Ectodermal cell (in vitro differentiated cells): Measurements from ENCODE around the gene NAA10.

ENCODE experiments used
- H3K27ac ChIP-seq: 2 replicates; pipeline ENCODE4 v1.7.0; 2013; ENCODE audit warnings: mild to moderate bottlenecking, low read depth, low read length; ENCODE audit not compliant: insufficient read depth, poor library complexity, severe bottlenecking
- H3K27me3 ChIP-seq: 2 replicates; pipeline ENCODE4 v1.7.0; 2013; ENCODE audit warnings: mild to moderate bottlenecking, low read length; ENCODE audit not compliant: insufficient read depth, control insufficient read depth, poor library complexity, severe bottlenecking
- H3K36me3 ChIP-seq: one replicate; pipeline ENCODE4 v1.7.0; 2013; ENCODE audit warnings: low read length; ENCODE audit not compliant: control insufficient read depth, insufficient read depth
- H3K4me1 ChIP-seq: one replicate; pipeline ENCODE4 v1.7.0; 2013; ENCODE audit warnings: low read length; ENCODE audit not compliant: control insufficient read depth, insufficient read depth
- H3K4me3 ChIP-seq: 2 replicates; pipeline ENCODE4 v1.7.0; 2013; ENCODE audit warnings: low read depth, low read length, control low read depth; ENCODE audit not compliant: insufficient read depth
- H3K9me3 ChIP-seq: 2 replicates; pipeline ENCODE4 v1.7.0; 2013; ENCODE audit warnings: mild to moderate bottlenecking, low read length, moderate library complexity; ENCODE audit not compliant: control insufficient read depth
- WGBS, 2 experiments: methylation state at CpG; one replicate each; pipeline ENCODE4 v1.1.7; 2013; ENCODE audit warnings: missing lambda C conversion rate in 2 of 2; 5-methylcytosine and 5-hydroxymethylcytosine counted together

The NAA10 gene

GRCh38 chrX:153966283-153966688 lies 31.4 kb upstream of the NAA10 start:
- Histone ChIP-seq H3K27me3 (no peaks in the 10 kb centered on the region), H3K4me1 (peaks cover 21% of the 10 kb centered on the region), H3K36me3 (peaks cover 8% of the 10 kb centered on the region), H3K9me3 (no peaks in the 10 kb centered on the region), H3K4me3 (no peak overlapping the region), H3K27ac (no peak overlapping the region)
- 90 to 93% methylated on average over 15 of the region's 15 CpGs for WGBS, 2 experiments

DNA sequence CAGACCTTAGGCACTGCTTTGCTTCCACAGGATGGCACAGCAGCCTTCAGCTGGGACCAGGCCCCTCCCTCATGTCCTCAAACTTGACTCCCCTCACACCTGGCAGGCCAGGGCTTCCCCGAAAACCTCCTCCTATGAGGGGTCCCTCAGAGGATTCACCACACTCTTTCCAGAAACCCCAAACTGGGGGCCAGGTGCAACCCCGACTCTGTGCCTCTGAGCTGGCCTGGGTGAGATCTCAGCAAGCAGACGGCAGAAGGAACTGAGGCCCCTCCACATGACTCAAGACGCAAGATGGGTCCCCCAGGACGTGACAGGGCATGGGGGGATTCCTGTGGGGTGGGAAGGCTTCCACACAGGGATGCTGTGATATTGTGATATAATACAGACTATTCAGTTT lies 30.6 kb upstream of the NAA10 start:
- WGBS, 2 experiments = 95 to 96% methylated on average over 5 of the region's 5 CpGs
- peaks cover 8% of the 10 kb centered on the region for H3K36me3 ChIP-seq
- peaks cover 21% of the 10 kb centered on the region for H3K4me1 ChIP-seq
- H3K27me3 ChIP-seq = no peaks in the 10 kb centered on the region
- H3K4me3 ChIP-seq = no peak overlapping the region
- H3K9me3 ChIP-seq = no peaks in the 10 kb centered on the region
- no peak overlapping the region for H3K27ac ChIP-seq

- H3K4me1 ChIP-seq = peaks cover 21% of the 10 kb centered on the region
- no peaks in the 10 kb centered on the region for H3K9me3 ChIP-seq
- H3K27me3 ChIP-seq = no peaks in the 10 kb centered on the region
- peaks cover 11% of the 10 kb centered on the region for H3K36me3 ChIP-seq
- H3K4me3 ChIP-seq = no peak overlapping the region
- H3K27ac ChIP-seq = no peak overlapping the region
- whole genome bisulfite sequencing, 2 experiments = 94 to 97% methylated on average over 14 of the region's 14 CpGs
Observed at GRCh38 chrX:153964105-153964504, 29.3 kb upstream of the NAA10 start.

GRCh38 chrX:153963546-153963945 lies 28.7 kb upstream of the NAA10 start:
- Histone ChIP-seq H3K4me1 (peaks cover 20% of the 10 kb centered on the region), H3K27ac (no peak overlapping the region), H3K4me3 (no peak overlapping the region), H3K36me3 (peaks cover 14% of the 10 kb centered on the region), H3K9me3 (no peaks in the 10 kb centered on the region), H3K27me3 (no peaks in the 10 kb centered on the region)
- WGBS, 2 experiments = 92 to 96% methylated on average over 12 of the region's 12 CpGs

GRCh38 chrX:153961292-153961691 lies 26.5 kb upstream of the NAA10 start:
- 96 to 97% methylated on average over 11 of the region's 11 CpGs for WGBS, 2 experiments
- Histone ChIP-seq H3K4me1 (no peaks in the 10 kb centered on the region), H3K4me3 (no peak overlapping the region), H3K9me3 (no peaks in the 10 kb centered on the region), H3K27me3 (no peaks in the 10 kb centered on the region), H3K27ac (no peak overlapping the region), H3K36me3 (peaks cover 21% of the 10 kb centered on the region)

GRCh38 chrX:153960786-153961185 lies 25.9 kb upstream of the NAA10 start:
- WGBS, 2 experiments = 95 to 97% methylated on average over 22 of the region's 22 CpGs
- peaks cover 21% of the 10 kb centered on the region for H3K36me3 ChIP-seq

GRCh38 chrX:153960077-153960476 lies 25.2 kb upstream of the NAA10 start:
- Histone ChIP-seq H3K4me3 (no peak overlapping the region), H3K27me3 (no peaks in the 10 kb centered on the region), H3K36me3 (peaks cover 21% of the 10 kb centered on the region), H3K4me1 (no peaks in the 10 kb centered on the region), H3K9me3 (no peaks in the 10 kb centered on the region), H3K27ac (no peak overlapping the region)
- WGBS, 2 experiments = 95 to 96% methylated on average over 15 of the region's 16 CpGs

More at GRCh38 chrX:153960786-153961185, 25.9 kb upstream of the NAA10 start:
- Histone ChIP-seq H3K27me3 (no peaks in the 10 kb centered on the region), H3K4me1 (no peaks in the 10 kb centered on the region), H3K27ac (no peak overlapping the region), H3K9me3 (no peaks in the 10 kb centered on the region), H3K4me3 (no peak overlapping the region)

DNA sequence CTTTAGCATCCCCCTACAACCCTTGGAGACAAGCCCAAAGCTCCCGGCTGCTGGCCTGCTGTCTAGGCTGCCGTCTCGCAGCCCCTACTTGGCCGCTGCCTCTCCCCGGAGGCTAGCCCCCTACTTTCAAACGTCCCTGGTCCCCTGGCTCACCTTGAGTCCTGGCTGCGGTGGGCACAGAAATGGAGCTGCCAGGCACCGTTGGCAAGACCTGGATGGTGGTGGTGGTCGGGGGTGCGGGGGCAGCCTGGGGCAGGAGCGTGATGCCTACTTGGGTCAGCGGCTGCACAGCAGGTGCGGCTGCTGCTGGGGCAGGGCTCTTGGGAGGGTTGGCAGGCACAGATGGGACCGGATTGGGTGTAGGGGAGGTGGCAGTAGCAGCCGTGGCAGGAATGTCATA lies 24.8 kb upstream of the NAA10 start:
- Histone ChIP-seq H3K9me3 (no peaks in the 10 kb centered on the region), H3K36me3 (peaks cover 21% of the 10 kb centered on the region), H3K4me1 (no peaks in the 10 kb centered on the region), H3K27ac (no peak overlapping the region), H3K4me3 (no peak overlapping the region), H3K27me3 (no peaks in the 10 kb centered on the region)
- 95 to 100% methylated on average over 15 of the region's 15 CpGs for WGBS, 2 experiments

DNA sequence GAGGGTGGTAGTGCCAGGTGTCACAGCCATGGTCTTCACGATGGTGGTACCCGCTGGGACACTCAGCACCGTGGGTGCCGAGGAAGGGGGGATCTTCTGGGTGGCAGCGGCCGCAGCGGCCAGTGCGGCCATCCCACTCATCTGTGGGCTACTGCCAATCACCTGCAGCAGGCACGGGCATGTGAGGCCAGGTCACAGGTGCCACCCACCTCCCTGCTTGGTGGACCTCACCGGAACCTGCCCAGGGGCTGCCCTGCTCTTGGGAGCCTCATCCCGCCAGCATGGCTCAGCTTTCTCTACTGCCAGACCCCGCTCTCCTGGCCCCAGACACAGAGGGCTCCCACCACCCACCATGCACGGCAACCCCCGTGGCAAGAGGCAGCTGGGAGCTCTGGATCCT lies 23.8 kb upstream of the NAA10 start:
- H3K27me3 ChIP-seq = no peaks in the 10 kb centered on the region
- 96 to 97% methylated on average over 14 of the region's 14 CpGs for WGBS, 2 experiments
- no peaks in the 10 kb centered on the region for H3K4me1 ChIP-seq
- no peak overlapping the region for H3K27ac ChIP-seq
- no peaks in the 10 kb centered on the region for H3K9me3 ChIP-seq
- no peak overlapping the region for H3K4me3 ChIP-seq
- peaks cover 21% of the 10 kb centered on the region for H3K36me3 ChIP-seq

DNA sequence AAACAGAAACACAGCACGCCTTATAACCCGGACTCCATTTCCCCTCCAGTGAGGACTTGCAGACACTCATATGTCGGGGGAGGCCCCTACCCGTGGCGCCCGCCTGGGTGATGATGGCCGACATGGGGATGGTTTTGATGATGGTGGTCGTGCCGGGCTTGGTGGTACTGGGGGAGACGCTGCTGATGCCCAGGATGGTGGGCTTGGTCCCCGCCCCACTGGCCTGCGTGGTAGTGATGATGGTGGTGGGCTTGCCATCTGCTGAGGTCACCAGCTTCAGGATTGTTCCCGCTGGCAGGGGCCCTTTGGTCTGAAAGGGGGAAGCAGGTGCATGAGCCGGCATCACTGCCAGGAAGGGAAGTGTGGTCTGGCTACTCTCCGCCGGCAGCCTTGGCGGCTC lies 22.4 kb upstream of the NAA10 start:
- Histone ChIP-seq H3K27me3 (no peaks in the 10 kb centered on the region), H3K27ac (no peak overlapping the region), H3K36me3 (peaks cover 22% of the 10 kb centered on the region), H3K9me3 (no peaks in the 10 kb centered on the region), H3K4me3 (no peak overlapping the region), H3K4me1 (no peaks in the 10 kb centered on the region)
- WGBS, 2 experiments = 96 to 98% methylated on average over 16 to 17 of the region's 17 CpGs
